MM.1S (cell line): ENCODE data around the gene NPY4R2.
"Not testable (repeated sequence)": the region's sequence is repeated elsewhere in the genome, so short reads cannot be mapped to it uniquely, and the experiment has no call there.

Experiments used
- EZH2 ChIP-seq: fragments of 300-600 bp; sonication (generic); optimal IDR thresholded peaks from 2 replicates; pipeline ENCODE3; 2017; ENCODE audit warnings: low read depth, mild to moderate bottlenecking, antibody characterized with exemption, low read length, mixed read lengths
- EZH2phosphoT487 ChIP-seq: fragments of 300-600 bp; sonication (generic); IDR thresholded peaks from 2 replicates; pipeline ENCODE4 v1.6.1; 2018; ENCODE audit warnings: antibody characterized with exemption, low read length
- TF ChIP-seq, protein P1 (sequence below): fragments of 300-600 bp; sonication (generic); IDR thresholded peaks from 2 replicates; pipeline ENCODE4 v1.5.1; 2016; ENCODE audit warnings: antibody characterized with exemption, low read length, mixed read lengths

DNA sequence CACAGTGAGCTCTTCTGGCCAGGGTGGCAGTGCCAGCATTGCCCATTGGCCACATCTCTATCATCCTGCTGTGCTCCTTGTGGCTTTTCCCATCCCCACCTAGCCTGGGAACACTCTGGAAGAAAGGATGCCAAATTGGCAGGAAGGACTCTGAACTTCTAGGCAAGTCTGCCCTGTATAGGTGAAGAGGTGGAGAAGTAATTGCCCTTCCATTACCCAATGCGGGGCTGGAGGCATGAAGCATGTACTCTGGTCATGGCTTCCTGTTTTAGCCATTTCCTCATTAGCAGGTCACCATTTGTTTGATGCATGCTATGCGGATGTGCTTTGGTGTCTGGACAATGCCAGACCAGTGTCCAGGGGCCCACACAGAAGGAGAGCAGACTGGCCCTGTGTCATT lies 32.1 kb upstream of the NPY4R2 start:
- TF ChIP-seq EZH2phosphoT487, EZH2: not testable (repeated sequence)
- TF ChIP-seq, protein P1, sequence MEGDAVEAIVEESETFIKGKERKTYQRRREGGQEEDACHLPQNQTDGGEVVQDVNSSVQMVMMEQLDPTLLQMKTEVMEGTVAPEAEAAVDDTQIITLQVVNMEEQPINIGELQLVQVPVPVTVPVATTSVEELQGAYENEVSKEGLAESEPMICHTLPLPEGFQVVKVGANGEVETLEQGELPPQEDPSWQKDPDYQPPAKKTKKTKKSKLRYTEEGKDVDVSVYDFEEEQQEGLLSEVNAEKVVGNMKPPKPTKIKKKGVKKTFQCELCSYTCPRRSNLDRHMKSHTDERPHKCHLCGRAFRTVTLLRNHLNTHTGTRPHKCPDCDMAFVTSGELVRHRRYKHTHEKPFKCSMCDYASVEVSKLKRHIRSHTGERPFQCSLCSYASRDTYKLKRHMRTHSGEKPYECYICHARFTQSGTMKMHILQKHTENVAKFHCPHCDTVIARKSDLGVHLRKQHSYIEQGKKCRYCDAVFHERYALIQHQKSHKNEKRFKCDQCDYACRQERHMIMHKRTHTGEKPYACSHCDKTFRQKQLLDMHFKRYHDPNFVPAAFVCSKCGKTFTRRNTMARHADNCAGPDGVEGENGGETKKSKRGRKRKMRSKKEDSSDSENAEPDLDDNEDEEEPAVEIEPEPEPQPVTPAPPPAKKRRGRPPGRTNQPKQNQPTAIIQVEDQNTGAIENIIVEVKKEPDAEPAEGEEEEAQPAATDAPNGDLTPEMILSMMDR, result not testable (repeated sequence)
